ENCODE measurements around the gene FSHR.

Gene FSHR

GRCh38 chr2:48948400-48949125 is 205.8 kb downstream of the FSHR start:
- DNase-seq = no peak

- DNase-seq = peak; percentile 32 to 75
Observed at GRCh38 chr2:48946449-48947048, 207.8 kb downstream of the FSHR start.

- DNase-seq = no peak
Observed at GRCh38 chr2:48944956-48945355, 209.4 kb downstream of the FSHR start.

GRCh38 chr2:48943436-48943835 is 210.9 kb downstream of the FSHR start:
- peak in 1 of 2 donors; percentile 48 for DNase-seq

GRCh38 chr2:48941908-48942307 is 212.4 kb downstream of the FSHR start:
- no peak for DNase-seq

- no peak for DNase-seq
Observed at GRCh38 chr2:48941456-48941855, 212.9 kb downstream of the FSHR start.

GRCh38 chr2:48940606-48941005 is 213.7 kb downstream of the FSHR start:
- no peak for DNase-seq

GRCh38 chr2:48939232-48939631 is 215.1 kb downstream of the FSHR start:
- no peak for DNase-seq

- no peak for DNase-seq
Observed at GRCh38 chr2:48938231-48938630, 216.1 kb downstream of the FSHR start.

GRCh38 chr2:48934807-48935206 is 219.5 kb downstream of the FSHR start:
- DNase-seq = no peak

- no peak for DNase-seq
Observed at GRCh38 chr2:48933828-48934497, 220.4 kb downstream of the FSHR start.

GRCh38 chr2:48932667-48933066 is 221.6 kb downstream of the FSHR start:
- no peak for DNase-seq

GRCh38 chr2:48929571-48930301 is 224.6 kb downstream of the FSHR start:
- DNase-seq = no peak

GRCh38 chr2:48927355-48927754 is 227.0 kb downstream of the FSHR start:
- no peak for DNase-seq

GRCh38 chr2:48915884-48916283 is 238.4 kb downstream of the FSHR start:
- DNase-seq = no peak

GRCh38 chr2:48915227-48915626 is 239.1 kb downstream of the FSHR start:
- no peak for DNase-seq

GRCh38 chr2:48914477-48915089 is 239.7 kb downstream of the FSHR start:
- DNase-seq = no peak

All from hippocampal formation (tissue), 2 donors.